Measurements from ENCODE around the gene SETBP1.

The SETBP1 gene

GRCh38 chr18:44730803-44731529 lies 50.3 kb downstream of the SETBP1 start:
- no peak overlapping the region for H3K4me3 ChIP-seq (ENCODE audit: low read depth, low read length)
- no peak for DNase-seq (ENCODE audit: low read depth)
- no peak for TF ChIP-seq CTCF (IDR thresholded peaks at IDR 0.05; ENCODE audit: control insufficient read depth, extremely low read depth, insufficient read depth)

GRCh38 chr18:44731530-44732237 lies 51.0 kb downstream of the SETBP1 start:
- H3K4me3 ChIP-seq (ENCODE audit: low read depth, low read length): no peak overlapping the region
- TF ChIP-seq CTCF (IDR thresholded peaks at IDR 0.05; ENCODE audit: control insufficient read depth, extremely low read depth, insufficient read depth): no peak
- DNase-seq (ENCODE audit: low read depth): peak; percentile 77

GRCh38 chr18:44732238-44732563 lies 51.5 kb downstream of the SETBP1 start:
- no peak for TF ChIP-seq CTCF (IDR thresholded peaks at IDR 0.05; ENCODE audit: control insufficient read depth, extremely low read depth, insufficient read depth)
- no peak overlapping the region for H3K4me3 ChIP-seq (ENCODE audit: low read depth, low read length)
- DNase-seq (ENCODE audit: low read depth): no peak

GRCh38 chr18:44732599-44732998 lies 51.9 kb downstream of the SETBP1 start:
- no peak overlapping the region for H3K4me3 ChIP-seq (ENCODE audit: low read depth, low read length)
- DNase-seq (ENCODE audit: low read depth): no peak
- TF ChIP-seq CTCF (IDR thresholded peaks at IDR 0.05; ENCODE audit: control insufficient read depth, extremely low read depth, insufficient read depth): no peak

- no peak for DNase-seq (ENCODE audit: low read depth)
- no peak for TF ChIP-seq CTCF (IDR thresholded peaks at IDR 0.05; ENCODE audit: control insufficient read depth, extremely low read depth, insufficient read depth)
- no peak overlapping the region for H3K4me3 ChIP-seq (ENCODE audit: low read depth, low read length)
These were observed 52.5 kb downstream of the SETBP1 start for GRCh38 chr18:44733069-44733753.

- DNase-seq (ENCODE audit: low read depth): no peak
- no peak overlapping the region for H3K4me3 ChIP-seq (ENCODE audit: low read depth, low read length)
- no peak for TF ChIP-seq CTCF (IDR thresholded peaks at IDR 0.05; ENCODE audit: control insufficient read depth, extremely low read depth, insufficient read depth)
These were observed 53.2 kb downstream of the SETBP1 start for GRCh38 chr18:44733754-44734465.
